ENCODE measurements around the gene ARRB1.
A peak's percentile ranks its signal among the peaks of the same experiment; 100 is the strongest.
"Not testable (repeated sequence)": the region's sequence is repeated elsewhere in the genome, so short reads cannot be mapped to it uniquely, and the experiment has no call there.

ARRB1 gene

GRCh38 chr11:75351541-75351790, at the start of gene ARRB1:
ARRB1 (minus strand) TSS chr11:75351661; CDS start chr11:75351607, 54 bp downstream.
- no peak for DNase-seq

- DNase-seq, result peak in 1 of 2 experiments; percentile 61
Observed at GRCh38 chr11:75400146-75400865, 48.8 kb upstream of the ARRB1 start.

GRCh38 chr11:75399344-75400145, 48.1 kb upstream of the ARRB1 start, which contains the start of gene RPS3:
RPS3 (plus strand) TSS chr11:75399518; CDS start chr11:75399548, 30 bp downstream.
- DNase-seq, result peak; percentile 76 to 94

GRCh38 chr11:75398906-75399305, 47.4 kb upstream of the ARRB1 start:
- DNase-seq, result no peak

GRCh38 chr11:75394085-75394840, 42.8 kb upstream of the ARRB1 start:
- no peak for DNase-seq

GRCh38 chr11:75389925-75390324, 38.5 kb upstream of the ARRB1 start:
- no peak for DNase-seq

GRCh38 chr11:75389276-75389605, 37.8 kb upstream of the ARRB1 start:
- no peak for DNase-seq

GRCh38 chr11:75388386-75389275, 37.2 kb upstream of the ARRB1 start:
- DNase-seq, result peak; percentile 68 to 83

- no peak for DNase-seq
Observed at GRCh38 chr11:75387736-75388294, 36.4 kb upstream of the ARRB1 start.

GRCh38 chr11:75386942-75387630, 35.6 kb upstream of the ARRB1 start:
- DNase-seq, result no peak

- peak in 1 of 2 experiments; percentile 73 for DNase-seq
Observed at GRCh38 chr11:75384438-75385080, 33.1 kb upstream of the ARRB1 start.

GRCh38 chr11:75383246-75383645, 31.8 kb upstream of the ARRB1 start:
- DNase-seq, result no peak

- DNase-seq, result no peak
Observed at GRCh38 chr11:75380716-75381420, 29.4 kb upstream of the ARRB1 start.

- DNase-seq, result no peak
Observed at GRCh38 chr11:75380245-75380644, 28.8 kb upstream of the ARRB1 start.

- not testable (repeated sequence) for DNase-seq
Observed at GRCh38 chr11:75378776-75379175, 27.3 kb upstream of the ARRB1 start.

GRCh38 chr11:75376175-75376574, 24.7 kb upstream of the ARRB1 start:
- DNase-seq, result no peak

- no peak for DNase-seq
Observed at GRCh38 chr11:75375626-75376025, 24.2 kb upstream of the ARRB1 start.

GRCh38 chr11:75374646-75375045, 23.2 kb upstream of the ARRB1 start:
- no peak for DNase-seq

- no peak for DNase-seq
Observed at GRCh38 chr11:75373201-75373600, 21.7 kb upstream of the ARRB1 start.
